Measurements from ENCODE around the gene SEZ6L.

Gene SEZ6L

DNA sequence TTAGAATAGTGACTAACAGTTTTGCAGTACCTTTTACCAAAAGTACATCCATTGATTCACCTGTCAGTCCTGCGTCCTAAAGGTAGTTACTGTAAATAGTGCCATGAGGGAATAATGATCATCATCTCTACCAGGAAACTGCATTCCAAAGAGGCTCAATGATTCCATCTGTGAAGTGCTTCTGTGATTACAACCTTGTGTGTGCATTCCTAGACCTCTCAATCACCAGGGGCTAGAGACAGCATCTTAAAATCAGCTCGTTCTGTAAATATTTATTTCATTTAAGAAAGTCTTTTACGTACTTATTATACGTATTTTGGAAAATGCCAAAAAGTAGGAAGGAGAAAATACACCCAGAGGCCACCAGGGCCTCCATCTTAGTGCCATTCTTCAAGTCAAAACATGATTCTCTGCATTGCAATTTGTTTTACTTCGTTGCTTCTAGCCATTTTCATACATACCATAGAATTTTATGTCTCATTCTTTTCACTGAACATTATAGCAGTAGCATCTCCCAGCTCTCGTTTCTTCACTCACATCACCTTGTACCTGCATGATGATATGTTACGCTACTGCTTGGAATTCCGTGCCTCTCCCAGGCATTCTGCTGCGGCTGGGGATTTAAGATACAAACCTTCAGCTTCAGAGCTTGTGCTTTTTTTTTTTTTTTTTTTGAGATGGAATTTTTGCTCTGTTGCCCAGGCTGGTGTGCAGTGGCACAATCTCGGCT, 117.0 kb downstream of the SEZ6L start:
- Histone ChIP-seq H3K4me3 (ENCODE audit: low read depth, low read length) (no peak overlapping the region), H3K9me3 (no peaks in the 10 kb centered on the region), H3K36me3 (no peaks in the 10 kb centered on the region), H3K4me1 (no peaks in the 10 kb centered on the region), H3K27me3 (no peaks in the 10 kb centered on the region)
- no peak for DNase-seq
- no peak for TF ChIP-seq CTCF (IDR thresholded peaks at IDR 0.05; ENCODE audit: low read depth, low read length)

- DNase-seq = no peak
- H3K36me3 ChIP-seq = no peaks in the 10 kb centered on the region
- no peaks in the 10 kb centered on the region for H3K4me1 ChIP-seq
- H3K4me3 ChIP-seq (ENCODE audit: low read depth, low read length) = no peak overlapping the region
- no peak for TF ChIP-seq CTCF (IDR thresholded peaks at IDR 0.05; ENCODE audit: low read depth, low read length)
- H3K9me3 ChIP-seq = no peaks in the 10 kb centered on the region
- H3K27me3 ChIP-seq = no peaks in the 10 kb centered on the region
Measured at GRCh38 chr22:26287382-26288225, 118.3 kb downstream of the SEZ6L start.

DNA sequence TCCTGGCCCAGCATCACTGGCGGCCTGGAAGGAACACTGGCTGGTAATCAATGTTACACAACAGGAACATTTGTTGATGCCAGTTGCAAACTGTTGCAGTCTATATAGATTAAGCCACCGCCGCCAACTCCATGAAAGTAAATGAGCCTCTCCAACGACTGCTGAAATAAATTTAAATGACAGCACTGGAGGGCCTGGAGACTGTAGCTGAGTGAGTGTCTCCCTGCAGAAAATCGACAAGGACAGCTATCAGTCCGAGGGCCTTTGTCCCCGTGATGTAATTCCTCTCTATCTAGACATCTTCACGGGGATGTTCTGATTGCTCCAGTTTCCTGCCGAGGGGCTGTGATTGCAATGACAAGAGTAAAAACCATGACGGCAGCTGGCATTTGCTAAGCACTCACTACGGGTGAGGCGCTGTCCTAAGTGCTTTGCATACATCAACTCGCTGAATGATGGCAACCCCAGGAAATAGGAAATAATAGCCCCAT, 120.4 kb downstream of the SEZ6L start:
- H3K27me3 ChIP-seq = no peaks in the 10 kb centered on the region
- no peaks in the 10 kb centered on the region for H3K4me1 ChIP-seq
- no peak for DNase-seq
- no peak overlapping the region for H3K4me3 ChIP-seq (ENCODE audit: low read depth, low read length)
- no peaks in the 10 kb centered on the region for H3K9me3 ChIP-seq
- TF ChIP-seq CTCF (IDR thresholded peaks at IDR 0.05; ENCODE audit: low read depth, low read length) = no peak
- H3K36me3 ChIP-seq = no peaks in the 10 kb centered on the region

GRCh38 chr22:26291940-26292666, 122.8 kb downstream of the SEZ6L start:
- DNase-seq = no peak
- Histone ChIP-seq H3K4me3 (ENCODE audit: low read depth, low read length) (no peak overlapping the region), H3K27me3 (no peaks in the 10 kb centered on the region), H3K4me1 (no peaks in the 10 kb centered on the region), H3K36me3 (no peaks in the 10 kb centered on the region), H3K9me3 (no peaks in the 10 kb centered on the region)
- no peak for TF ChIP-seq CTCF (IDR thresholded peaks at IDR 0.05; ENCODE audit: low read depth, low read length)

DNA sequence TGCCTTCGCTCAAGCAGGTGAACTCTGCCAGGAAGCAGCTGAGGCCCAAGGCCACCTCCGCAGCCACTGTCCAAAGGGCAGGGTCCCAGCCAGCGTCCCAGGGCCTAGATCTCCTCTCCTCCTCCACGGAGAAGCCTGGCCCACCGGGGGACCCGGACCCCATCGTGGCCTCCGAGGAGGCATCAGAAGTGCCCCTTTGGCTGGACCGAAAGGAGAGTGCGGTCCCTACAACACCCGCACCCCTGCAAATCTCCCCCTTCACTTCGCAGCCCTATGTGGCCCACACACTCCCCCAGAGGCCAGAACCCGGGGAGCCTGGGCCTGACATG, 123.4 kb downstream of the SEZ6L start:
- Histone ChIP-seq H3K27me3 (no peaks in the 10 kb centered on the region), H3K9me3 (no peaks in the 10 kb centered on the region), H3K4me1 (no peaks in the 10 kb centered on the region), H3K36me3 (no peaks in the 10 kb centered on the region), H3K4me3 (ENCODE audit: low read depth, low read length) (no peak overlapping the region)
- no peak for DNase-seq
- no peak for TF ChIP-seq CTCF (IDR thresholded peaks at IDR 0.05; ENCODE audit: low read depth, low read length)

Data from BE2C (cell line).